Ramos (cell line): ENCODE measurements around the gene METTL14.

Experiments used
- in situ Hi-C: fragments of 300-500 bp; cut with MboI; formaldehyde crosslinking; loops from one replicate; pipeline ENCODE4 v1.14.3; 2022; ENCODE audit warnings: low sequenced_read_pairs; ENCODE audit not compliant: unreplicated experiment

The METTL14 gene

GRCh38 chr4:118756958-118757357 is 71.8 kb downstream of the METTL14 start:
- in situ Hi-C loops, result no loop called here

- in situ Hi-C loops, result no loop called here
Measured at GRCh38 chr4:118757761-118758251, 72.6 kb downstream of the METTL14 start.

- in situ Hi-C loops, result no loop called here
Measured at GRCh38 chr4:118758293-118758692, 73.1 kb downstream of the METTL14 start.

- in situ Hi-C loops, result no loop called here
Measured at GRCh38 chr4:118759481-118759880, 74.3 kb downstream of the METTL14 start.

GRCh38 chr4:118760092-118760491 is 74.9 kb downstream of the METTL14 start:
- in situ Hi-C loops, result no loop called here

GRCh38 chr4:118760493-118760892 is 75.3 kb downstream of the METTL14 start:
- in situ Hi-C loops, result no loop called here

GRCh38 chr4:118761397-118762016 is 76.3 kb downstream of the METTL14 start:
- in situ Hi-C loops, result no loop called here

- in situ Hi-C loops, result no loop called here
Measured at GRCh38 chr4:118762155-118762554, 77.0 kb downstream of the METTL14 start.

- in situ Hi-C loops, result no loop called here
Measured at GRCh38 chr4:118762730-118763477, 77.7 kb downstream of the METTL14 start.
